ENCODE results near the gene GPRC6A.

Gene GPRC6A

DNA sequence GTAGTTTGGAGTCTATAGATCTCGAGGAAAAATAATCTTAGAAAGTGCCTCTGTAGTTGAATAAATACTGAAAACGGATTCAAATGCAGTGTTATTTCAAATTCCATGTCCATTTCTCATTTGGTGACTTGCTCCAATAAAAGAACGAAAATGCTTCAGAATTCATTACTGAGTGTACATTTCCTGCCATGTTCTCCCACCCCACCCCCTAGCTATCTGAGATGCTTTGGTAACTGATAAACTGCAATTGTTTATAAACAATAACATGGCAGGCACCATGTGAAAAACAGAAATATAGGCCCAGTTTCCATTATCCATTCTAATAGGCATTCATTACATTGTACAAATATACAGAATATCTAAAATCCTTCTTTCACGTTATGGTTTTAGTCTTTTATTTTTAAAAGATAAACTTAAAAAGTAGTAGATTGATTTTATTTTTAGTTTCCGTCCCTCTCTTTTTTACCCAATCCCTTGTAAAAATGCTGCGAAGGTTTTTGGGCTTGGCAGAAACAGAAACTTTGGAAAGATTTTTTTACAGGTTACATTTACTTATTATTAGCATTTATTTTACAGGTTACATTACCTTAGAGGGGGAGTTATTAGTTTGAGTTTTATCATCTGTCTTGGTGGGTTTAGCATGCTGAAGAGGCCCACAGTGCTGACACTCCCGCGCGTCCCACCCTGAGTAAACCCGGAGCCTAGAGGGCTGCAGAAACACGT is 64.8 kb downstream of the GPRC6A start:
- no peak for TF ChIP-seq GATA2 (IDR thresholded peaks at IDR 0.05; ENCODE audit: low read depth, low read length)
- TF ChIP-seq GATA3 (IDR thresholded peaks at IDR 0.05; ENCODE audit: low read depth, low read length): no peak

DNA sequence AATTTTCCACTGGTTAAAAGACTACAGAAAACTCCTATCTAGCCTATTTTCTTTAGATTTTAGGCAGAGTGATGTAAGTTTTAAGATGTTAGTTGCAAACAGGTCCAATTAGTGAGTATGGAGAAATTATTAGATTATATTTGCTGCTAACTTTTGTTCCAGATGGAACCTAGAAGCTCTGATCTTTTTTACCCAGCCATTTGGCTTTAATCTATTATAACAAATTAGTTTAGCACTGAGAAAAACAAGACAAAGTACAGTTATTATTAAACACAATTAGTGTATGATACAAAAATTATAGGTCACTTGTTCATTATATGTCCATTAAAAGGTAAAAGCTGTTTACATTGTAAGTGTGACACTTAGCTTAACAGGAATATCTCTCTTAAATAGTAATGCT is 65.8 kb downstream of the GPRC6A start:
- no peak for TF ChIP-seq GATA3 (IDR thresholded peaks at IDR 0.05; ENCODE audit: low read depth, low read length)
- no peak for TF ChIP-seq GATA2 (IDR thresholded peaks at IDR 0.05; ENCODE audit: low read depth, low read length)

DNA sequence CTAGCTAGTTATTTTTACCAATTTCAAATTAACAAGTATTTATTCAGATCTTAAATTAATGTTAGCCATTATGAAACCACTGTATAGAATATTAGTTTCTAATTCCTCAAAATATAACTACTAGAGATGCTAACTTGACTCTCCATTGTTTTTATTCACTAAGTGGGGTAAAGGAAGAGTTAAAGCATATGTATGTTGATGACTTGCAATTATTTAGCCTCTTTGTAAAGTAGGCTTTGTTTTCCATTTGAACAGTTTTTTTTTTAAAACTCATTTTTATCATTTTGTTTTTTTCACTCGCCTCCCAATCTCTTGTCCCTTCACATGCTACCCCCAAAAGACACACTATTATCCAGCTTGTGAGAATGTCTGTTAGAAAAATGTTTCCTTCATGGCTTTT is 66.6 kb downstream of the GPRC6A start:
- TF ChIP-seq GATA2 (IDR thresholded peaks at IDR 0.05; ENCODE audit: low read depth, low read length) (no peak), GATA3 (IDR thresholded peaks at IDR 0.05; ENCODE audit: low read depth, low read length) (no peak)

DNA sequence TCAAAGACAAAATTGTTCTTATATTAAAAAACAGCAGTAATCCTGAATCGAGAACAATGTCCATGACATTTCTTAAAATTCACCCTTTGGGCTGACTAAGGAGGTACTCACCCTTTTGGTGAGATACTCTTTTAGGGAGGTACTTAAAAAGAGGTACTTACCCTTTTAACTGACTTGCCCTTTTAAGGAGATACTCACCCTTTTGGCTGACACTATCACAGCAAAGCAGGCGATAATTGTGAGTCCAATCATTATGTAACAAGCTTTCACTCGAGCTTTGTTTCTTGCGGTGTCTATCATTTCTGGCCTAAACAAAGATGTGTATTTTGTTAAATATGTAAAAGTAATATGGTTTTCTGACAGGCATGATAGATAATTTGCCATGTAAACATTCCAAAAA is 67.1 kb downstream of the GPRC6A start:
- TF ChIP-seq GATA3 (IDR thresholded peaks at IDR 0.05; ENCODE audit: low read depth, low read length): no peak
- no peak for TF ChIP-seq GATA2 (IDR thresholded peaks at IDR 0.05; ENCODE audit: low read depth, low read length)

DNA sequence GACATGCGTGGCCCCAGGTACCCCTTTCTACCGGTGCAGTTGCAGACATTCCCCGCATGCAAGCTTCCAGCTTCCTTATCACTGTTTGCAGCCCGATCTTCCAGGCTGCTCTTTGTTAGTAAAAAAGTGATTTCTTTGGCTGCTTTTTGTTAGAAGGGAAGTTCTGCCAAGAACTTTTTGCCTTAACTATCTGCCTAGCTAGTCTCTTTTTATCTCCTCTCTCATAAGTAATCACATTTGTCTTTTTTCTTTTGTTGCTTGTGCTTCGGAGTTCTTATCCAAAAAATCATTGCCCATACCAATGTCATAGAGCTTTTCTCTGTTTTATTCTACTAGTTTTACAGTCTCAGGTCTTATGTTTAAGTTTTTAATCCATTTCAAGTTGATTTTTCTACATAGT is 83.7 kb downstream of the GPRC6A start:
- TF ChIP-seq GATA2 (IDR thresholded peaks at IDR 0.05; ENCODE audit: low read depth, low read length) (no peak), GATA3 (IDR thresholded peaks at IDR 0.05; ENCODE audit: low read depth, low read length) (no peak)
